GM12878 (cell line): ENCODE data around the gene MOK. TPM values are rescaled to one million over a fixed set of nuclear protein-coding genes. Genes with fewer than 3 reads are reported as not detected.

Source experiments
- BMI1 ChIP-seq: fragments of 450-650 bp; IDR thresholded peaks from 2 replicates; pipeline ENCODE4 v1.6.1; 2016; ENCODE audit warnings: mild to moderate bottlenecking, moderate library complexity, borderline replicate concordance
- CHD1 ChIP-seq: IDR thresholded peaks from 2 replicates; pipeline ENCODE4 v1.6.1; 2012; ENCODE audit warnings: low read depth, low read length, improper control_type of control experiment
- CHD4 ChIP-seq: fragments of 200-600 bp; sonication (generic); IDR thresholded peaks from 2 replicates; pipeline ENCODE4 v1.6.1; 2016; ENCODE audit warnings: mild to moderate bottlenecking
- CREM ChIP-seq: IDR thresholded peaks from 2 replicates; pipeline ENCODE4 v1.6.1; 2014; ENCODE audit warnings: antibody characterized with exemption, low read depth
- EGR1 ChIP-seq, 2 experiments: IDR thresholded peaks; 1 replicate in 1 of 2; 2 replicates in 1 of 2; pipeline ENCODE4 v1.6.1; 2011 to 2012; ENCODE audit warnings: low read depth in 2 of 2, low read length in 2 of 2, borderline replicate concordance in 1 of 2, mild to moderate bottlenecking in 1 of 2, moderate library complexity in 1 of 2
- EP300 ChIP-seq, 2 experiments: fragments of 150-350 bp in 1 of 2; IDR thresholded peaks; 2 replicates each; pipeline ENCODE4 v1.6.1; 2011 to 2012; ENCODE audit warnings: low read depth in 2 of 2, low read length in 2 of 2, borderline replicate concordance in 1 of 2, improper control_type of control experiment in 1 of 2, inconsistent platforms in 1 of 2; ENCODE audit not compliant: control insufficient read depth in 1 of 2
- HCFC1 ChIP-seq: fragments of 150-350 bp; IDR thresholded peaks from 2 replicates; pipeline ENCODE4 v1.6.1; 2014; ENCODE audit warnings: low read length
- HDGF ChIP-seq: fragments of 450-650 bp; IDR thresholded peaks from 2 replicates; pipeline ENCODE4 v1.6.1; 2016; ENCODE audit warnings: antibody characterized with exemption
- IRF3 ChIP-seq: fragments of 450-650 bp; IDR thresholded peaks from 2 replicates; pipeline ENCODE4 v1.6.1; 2014; ENCODE audit warnings: mild to moderate bottlenecking
- IRF5 ChIP-seq: fragments of 450-650 bp; IDR thresholded peaks from 2 replicates; pipeline ENCODE4 v1.6.1; 2017; ENCODE audit warnings: borderline replicate concordance
- MXI1 ChIP-seq: fragments of 150-350 bp; IDR thresholded peaks from 2 replicates; pipeline ENCODE4 v1.6.1; 2011; ENCODE audit warnings: low read depth, mild to moderate bottlenecking, inconsistent platforms, low read length, improper control_type of control experiment
- PAX5 ChIP-seq: IDR thresholded peaks from 2 replicates; pipeline ENCODE4 v1.6.1; 2011; ENCODE audit warnings: low read depth, low read length, borderline replicate concordance
- PAX8 ChIP-seq: fragments of 450-650 bp; IDR thresholded peaks from 2 replicates; pipeline ENCODE4 v1.6.1; 2017; ENCODE audit warnings: mild to moderate bottlenecking, moderate library complexity
- POU2F2 ChIP-seq: IDR thresholded peaks from 3 replicates; pipeline ENCODE4 v1.6.1; 2011; ENCODE audit warnings: low read depth, mild to moderate bottlenecking, low read length, borderline replicate concordance
- PRDM15 ChIP-seq: fragments of 450-650 bp; formaldehyde crosslinking; IDR thresholded peaks from 2 replicates; pipeline ENCODE4 v1.4.0; 2020; ENCODE audit warnings: mild to moderate bottlenecking, moderate library complexity
- RCOR1 ChIP-seq: conservative IDR thresholded peaks from 2 replicates; pipeline ENCODE4 v1.6.1; 2012; ENCODE audit warnings: low read depth, low read length, improper control_type of control experiment
- RELB ChIP-seq: fragments of 450-650 bp; IDR thresholded peaks from 2 replicates; pipeline ENCODE4 v1.6.1; 2017; ENCODE audit warnings: low read depth, mild to moderate bottlenecking, moderate library complexity
- SUZ12 ChIP-seq: fragments of 200-600 bp; sonication (generic); IDR thresholded peaks from one replicate; pipeline ENCODE4 v1.6.1; 2018; ENCODE audit warnings: antibody characterized with exemption, mild to moderate bottlenecking; ENCODE audit not compliant: unreplicated experiment
- TARDBP ChIP-seq: IDR thresholded peaks from 2 replicates; pipeline ENCODE4 v1.6.1; 2016; ENCODE audit warnings: borderline replicate concordance
- USF1 ChIP-seq: IDR thresholded peaks from 2 replicates; pipeline ENCODE4 v1.6.1; 2011; ENCODE audit warnings: borderline replicate concordance, low read depth, mild to moderate bottlenecking, moderate library complexity, mixed read lengths, low read length; ENCODE audit not compliant: insufficient read depth; ENCODE audit errors: extremely low read length
- ZNF274 ChIP-seq: IDR thresholded peaks from one replicate; pipeline ENCODE4 v1.8.0; 2011; ENCODE audit not compliant: insufficient read length, insufficient read depth
- polyA plus RNA-seq, 11 experiments: library from polyadenylated mRNA; depleted of rRNA in 4 of 11; unstranded in 6 of 11; stranded (reverse) in 5 of 11; fragments of >200 nt; fragmentation: Nextera tagmentation in 4 of 11; fragmentation: Illumina TruSeq in 1 of 11; extraction: Ambion mirVana in 4 of 11; extraction: Trizol in 1 of 11; gene quantifications; 1 replicate in 1 of 11; 2 replicates in 10 of 11; pipeline versions ENCODE4 v1.2.1 to v1.2.3, GENCODE V29; 2011 to 2016; ENCODE audit warnings: inconsistent platforms in 2 of 11, missing spikeins in 2 of 11, low read depth in 1 of 11
- total RNA-seq, 4 experiments: library from RNA; depleted of rRNA in 3 of 4; stranded (reverse); fragments of >200 nt in 3 of 4; fragmentation: Illumina TruSeq in 1 of 4; extraction: Trizol in 1 of 4; gene quantifications; 2 replicates each; pipeline versions ENCODE4 v1.2.1 to v1.2.3, GENCODE V29; 2013 to 2021

The MOK gene
- total and polyA plus RNA-seq, 10 of the 15 experiments (the other 5 are each of a cell fraction or from before 2014, with no cell fraction given), result 0.10 to 3.0 (median 1.4) TPM

- no peak for TF ChIP-seq CREM
- no peak for TF ChIP-seq TARDBP
- TF ChIP-seq RELB, result no peak
- no peak for TF ChIP-seq IRF5
- TF ChIP-seq EP300 (IDR thresholded peaks at IDR 0.05; ENCODE audit: borderline replicate concordance in 1 of 2, control insufficient read depth in 1 of 2, low read depth in 2 of 2, low read length in 2 of 2), result no peak
- no peak for TF ChIP-seq IRF3
- no peak for TF ChIP-seq PRDM15
- TF ChIP-seq HDGF, result no peak
- no peak for TF ChIP-seq EGR1 (IDR thresholded peaks at IDR 0.05; ENCODE audit: borderline replicate concordance in 1 of 2, low read depth in 2 of 2, low read length in 2 of 2)
- no peak for TF ChIP-seq CHD1
- TF ChIP-seq BMI1, result peak; percentile 98
- TF ChIP-seq USF1, result no peak
- no peak for TF ChIP-seq RCOR1
- TF ChIP-seq POU2F2, result peak; percentile 59; the same call in 1 of the 3 replicates
- no peak for TF ChIP-seq ZNF274
- peak; percentile 60; the same call in 1 of the 2 replicates for TF ChIP-seq HCFC1
- no peak for TF ChIP-seq PAX8
- no peak for TF ChIP-seq CHD4
- TF ChIP-seq MXI1, result peak; percentile 96
- TF ChIP-seq SUZ12, result no peak
- no peak for TF ChIP-seq PAX5
Measured at GRCh38 chr14:102304611-102305506, at the start of gene MOK (continued).
